ENCODE data around the gene CDH15. TPM values are rescaled to one million over a fixed set of nuclear protein-coding genes. Genes with fewer than 3 reads are reported as not detected.
A peak's percentile ranks its signal among the peaks of the same experiment; 100 is the strongest.

Gene CDH15
- total and polyA plus RNA-seq, 2 of the 13 experiments (the other 11 are each of a cell fraction or from before 2014, with no cell fraction given), result 0.74 to 2.2 TPM

DNA sequence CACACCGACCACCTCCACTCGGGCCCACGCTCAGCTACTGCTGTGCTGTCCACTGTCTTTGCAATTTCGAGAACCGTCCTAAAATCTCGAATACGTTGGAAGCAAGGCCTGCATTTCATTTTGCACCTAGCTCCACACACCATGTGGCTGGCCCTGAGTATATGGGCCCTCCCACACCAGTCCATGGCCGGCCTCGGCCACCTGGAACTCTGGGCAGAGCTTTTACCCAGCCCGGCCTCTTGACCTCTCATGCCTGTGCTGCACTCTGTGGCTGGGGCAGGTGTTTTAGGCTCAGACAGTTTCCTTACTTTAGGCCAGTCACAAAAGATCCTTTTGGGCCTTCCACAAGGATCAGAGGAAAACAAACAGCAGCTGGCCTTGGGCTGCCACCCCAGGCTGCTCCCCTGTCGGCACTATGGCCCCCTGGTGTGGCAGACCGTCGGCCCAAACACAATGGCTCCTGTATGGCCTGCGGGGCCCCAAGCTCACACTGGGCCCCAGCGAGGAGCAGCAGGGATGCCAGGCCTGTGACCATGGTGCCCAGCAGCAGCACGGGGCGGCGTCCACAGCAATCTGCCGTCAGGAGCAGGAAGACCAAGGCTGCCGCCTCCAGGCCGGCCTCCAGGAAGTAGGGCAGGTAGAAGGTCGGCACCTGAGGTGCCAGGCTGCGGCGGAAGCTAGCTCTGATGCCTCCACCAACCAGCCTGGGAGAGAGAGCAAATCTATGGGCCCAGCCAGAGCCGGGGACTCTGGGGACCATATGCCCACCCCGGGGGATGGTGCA, 26.3 kb downstream of the CDH15 start (continued):
- TF ChIP-seq, protein P1, sequence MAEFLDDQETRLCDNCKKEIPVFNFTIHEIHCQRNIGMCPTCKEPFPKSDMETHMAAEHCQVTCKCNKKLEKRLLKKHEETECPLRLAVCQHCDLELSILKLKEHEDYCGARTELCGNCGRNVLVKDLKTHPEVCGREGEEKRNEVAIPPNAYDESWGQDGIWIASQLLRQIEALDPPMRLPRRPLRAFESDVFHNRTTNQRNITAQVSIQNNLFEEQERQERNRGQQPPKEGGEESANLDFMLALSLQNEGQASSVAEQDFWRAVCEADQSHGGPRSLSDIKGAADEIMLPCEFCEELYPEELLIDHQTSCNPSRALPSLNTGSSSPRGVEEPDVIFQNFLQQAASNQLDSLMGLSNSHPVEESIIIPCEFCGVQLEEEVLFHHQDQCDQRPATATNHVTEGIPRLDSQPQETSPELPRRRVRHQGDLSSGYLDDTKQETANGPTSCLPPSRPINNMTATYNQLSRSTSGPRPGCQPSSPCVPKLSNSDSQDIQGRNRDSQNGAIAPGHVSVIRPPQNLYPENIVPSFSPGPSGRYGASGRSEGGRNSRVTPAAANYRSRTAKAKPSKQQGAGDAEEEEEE (CRISPR knock-in tag; IDR thresholded peaks at IDR 0.05; ENCODE audit: borderline replicate concordance), result no peak
- TF ChIP-seq, protein P2, sequence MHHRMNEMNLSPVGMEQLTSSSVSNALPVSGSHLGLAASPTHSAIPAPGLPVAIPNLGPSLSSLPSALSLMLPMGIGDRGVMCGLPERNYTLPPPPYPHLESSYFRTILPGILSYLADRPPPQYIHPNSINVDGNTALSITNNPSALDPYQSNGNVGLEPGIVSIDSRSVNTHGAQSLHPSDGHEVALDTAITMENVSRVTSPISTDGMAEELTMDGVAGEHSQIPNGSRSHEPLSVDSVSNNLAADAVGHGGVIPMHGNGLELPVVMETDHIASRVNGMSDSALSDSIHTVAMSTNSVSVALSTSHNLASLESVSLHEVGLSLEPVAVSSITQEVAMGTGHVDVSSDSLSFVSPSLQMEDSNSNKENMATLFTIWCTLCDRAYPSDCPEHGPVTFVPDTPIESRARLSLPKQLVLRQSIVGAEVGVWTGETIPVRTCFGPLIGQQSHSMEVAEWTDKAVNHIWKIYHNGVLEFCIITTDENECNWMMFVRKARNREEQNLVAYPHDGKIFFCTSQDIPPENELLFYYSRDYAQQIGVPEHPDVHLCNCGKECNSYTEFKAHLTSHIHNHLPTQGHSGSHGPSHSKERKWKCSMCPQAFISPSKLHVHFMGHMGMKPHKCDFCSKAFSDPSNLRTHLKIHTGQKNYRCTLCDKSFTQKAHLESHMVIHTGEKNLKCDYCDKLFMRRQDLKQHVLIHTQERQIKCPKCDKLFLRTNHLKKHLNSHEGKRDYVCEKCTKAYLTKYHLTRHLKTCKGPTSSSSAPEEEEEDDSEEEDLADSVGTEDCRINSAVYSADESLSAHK (CRISPR knock-in tag; IDR thresholded peaks at IDR 0.05; ENCODE audit: borderline replicate concordance), result no peak
- TF ChIP-seq CHD4 (IDR thresholded peaks at IDR 0.05; ENCODE audit: borderline replicate concordance, low read length) (no peak), AHR (CRISPR knock-in tag; IDR thresholded peaks at IDR 0.05) (no peak), ZNF549 (CRISPR knock-in tag; IDR thresholded peaks at IDR 0.05) (no peak), NFE2 (CRISPR knock-in tag; IDR thresholded peaks at IDR 0.05) (no peak), ZNF451 (CRISPR knock-in tag; IDR thresholded peaks at IDR 0.05) (no peak), ONECUT2 (CRISPR knock-in tag; IDR thresholded peaks at IDR 0.05) (no peak), SRF (IDR thresholded peaks at IDR 0.05; ENCODE audit: low read depth, low read length) (peak; percentile 19; the same call in 1 of the 2 replicates), TEAD2 (CRISPR knock-in tag; IDR thresholded peaks at IDR 0.05) (no peak), RAD51 (IDR thresholded peaks at IDR 0.05; ENCODE audit: borderline replicate concordance) (no peak), ZNF768 (CRISPR knock-in tag; IDR thresholded peaks at IDR 0.05) (peak; percentile 79; the same call in 1 of the 2 replicates), ZNF101 (CRISPR knock-in tag; IDR thresholded peaks at IDR 0.05; ENCODE audit: borderline replicate concordance, low read depth) (no peak; the same call in 1 of the 2 replicates), GATAD2A (CRISPR knock-in tag; IDR thresholded peaks at IDR 0.05) (peak; percentile 93), SYNCRIP (IDR thresholded peaks at IDR 0.05; ENCODE audit: insufficient read depth, low read depth, low read length) (no peak), NFYB (CRISPR knock-in tag; IDR thresholded peaks at IDR 0.05) (no peak), BRCA1 (CRISPR knock-in tag; IDR thresholded peaks at IDR 0.05) (no peak), NRL (CRISPR knock-in tag; IDR thresholded peaks at IDR 0.05; ENCODE audit: borderline replicate concordance) (no peak), KLF9 (CRISPR knock-in tag; IDR thresholded peaks at IDR 0.05; ENCODE audit: low read depth) (peak; percentile 51; the same call in 1 of the 2 replicates), SMAD3 (CRISPR knock-in tag; IDR thresholded peaks at IDR 0.05) (no peak), ZNF720 (CRISPR knock-in tag; IDR thresholded peaks at IDR 0.05) (peak; percentile 32; the same call in 1 of the 2 replicates), SPEN (CRISPR knock-in tag; IDR thresholded peaks at IDR 0.05; ENCODE audit: low read depth) (no peak; the same call in 1 of the 2 replicates)
- TF ChIP-seq, protein P3, sequence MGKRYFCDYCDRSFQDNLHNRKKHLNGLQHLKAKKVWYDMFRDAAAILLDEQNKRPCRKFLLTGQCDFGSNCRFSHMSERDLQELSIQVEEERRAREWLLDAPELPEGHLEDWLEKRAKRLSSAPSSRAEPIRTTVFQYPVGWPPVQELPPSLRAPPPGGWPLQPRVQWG (CRISPR knock-in tag; IDR thresholded peaks at IDR 0.05; ENCODE audit: borderline replicate concordance, low read depth), result no peak
- TF ChIP-seq, protein P4, sequence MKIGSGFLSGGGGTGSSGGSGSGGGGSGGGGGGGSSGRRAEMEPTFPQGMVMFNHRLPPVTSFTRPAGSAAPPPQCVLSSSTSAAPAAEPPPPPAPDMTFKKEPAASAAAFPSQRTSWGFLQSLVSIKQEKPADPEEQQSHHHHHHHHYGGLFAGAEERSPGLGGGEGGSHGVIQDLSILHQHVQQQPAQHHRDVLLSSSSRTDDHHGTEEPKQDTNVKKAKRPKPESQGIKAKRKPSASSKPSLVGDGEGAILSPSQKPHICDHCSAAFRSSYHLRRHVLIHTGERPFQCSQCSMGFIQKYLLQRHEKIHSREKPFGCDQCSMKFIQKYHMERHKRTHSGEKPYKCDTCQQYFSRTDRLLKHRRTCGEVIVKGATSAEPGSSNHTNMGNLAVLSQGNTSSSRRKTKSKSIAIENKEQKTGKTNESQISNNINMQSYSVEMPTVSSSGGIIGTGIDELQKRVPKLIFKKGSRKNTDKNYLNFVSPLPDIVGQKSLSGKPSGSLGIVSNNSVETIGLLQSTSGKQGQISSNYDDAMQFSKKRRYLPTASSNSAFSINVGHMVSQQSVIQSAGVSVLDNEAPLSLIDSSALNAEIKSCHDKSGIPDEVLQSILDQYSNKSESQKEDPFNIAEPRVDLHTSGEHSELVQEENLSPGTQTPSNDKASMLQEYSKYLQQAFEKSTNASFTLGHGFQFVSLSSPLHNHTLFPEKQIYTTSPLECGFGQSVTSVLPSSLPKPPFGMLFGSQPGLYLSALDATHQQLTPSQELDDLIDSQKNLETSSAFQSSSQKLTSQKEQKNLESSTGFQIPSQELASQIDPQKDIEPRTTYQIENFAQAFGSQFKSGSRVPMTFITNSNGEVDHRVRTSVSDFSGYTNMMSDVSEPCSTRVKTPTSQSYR (CRISPR knock-in tag; IDR thresholded peaks at IDR 0.05; ENCODE audit: borderline replicate concordance), result peak; percentile 62; the same call in 1 of the 2 replicates
